Choroid plexus epithelial cell (primary cell): ENCODE measurements around the gene TSPEAR.
"Not testable (repeated sequence)": the region's sequence is repeated elsewhere in the genome, so short reads cannot be mapped to it uniquely, and the experiment has no call there.

ENCODE experiments used
- DNase-seq: peaks from one replicate; pipeline ENCODE4 v3.0.0-alpha.2; 2010; ENCODE audit warnings: low read depth
- H3K4me3 ChIP-seq: 2 replicates; pipeline ENCODE4 v1.5.1; 2011; ENCODE audit warnings: low read depth, mild to moderate bottlenecking, control low read depth, low read length, moderate library complexity
- TF ChIP-seq, protein P1 (sequence below): conservative IDR thresholded peaks from 2 replicates; pipeline ENCODE4 v1.5.1; 2011; ENCODE audit warnings: low read depth, mild to moderate bottlenecking, control low read depth, inconsistent platforms, low read length, moderate library complexity

Gene TSPEAR

DNA sequence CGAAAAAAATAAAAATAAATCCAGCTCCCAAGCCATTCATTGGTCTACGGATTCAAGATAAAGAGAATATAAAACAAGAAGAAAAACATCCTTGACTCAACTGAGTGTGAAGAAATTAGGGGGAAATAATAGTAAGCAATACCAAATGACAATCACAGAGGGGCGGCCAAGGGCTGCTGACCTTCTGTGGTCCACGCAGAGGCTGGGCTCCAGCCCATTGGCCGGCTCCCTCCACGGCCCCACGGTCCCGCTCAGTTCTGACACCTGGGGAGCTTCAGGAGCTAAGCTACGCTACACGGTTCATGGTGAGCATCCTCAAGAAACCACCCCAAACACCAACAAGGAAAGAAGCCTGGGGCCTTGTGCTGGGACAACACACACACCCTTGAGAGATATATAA, 14.8 kb downstream of the TSPEAR start:
- DNase-seq, result no peak
- H3K4me3 ChIP-seq, result no peak overlapping the region
- TF ChIP-seq, protein P1, sequence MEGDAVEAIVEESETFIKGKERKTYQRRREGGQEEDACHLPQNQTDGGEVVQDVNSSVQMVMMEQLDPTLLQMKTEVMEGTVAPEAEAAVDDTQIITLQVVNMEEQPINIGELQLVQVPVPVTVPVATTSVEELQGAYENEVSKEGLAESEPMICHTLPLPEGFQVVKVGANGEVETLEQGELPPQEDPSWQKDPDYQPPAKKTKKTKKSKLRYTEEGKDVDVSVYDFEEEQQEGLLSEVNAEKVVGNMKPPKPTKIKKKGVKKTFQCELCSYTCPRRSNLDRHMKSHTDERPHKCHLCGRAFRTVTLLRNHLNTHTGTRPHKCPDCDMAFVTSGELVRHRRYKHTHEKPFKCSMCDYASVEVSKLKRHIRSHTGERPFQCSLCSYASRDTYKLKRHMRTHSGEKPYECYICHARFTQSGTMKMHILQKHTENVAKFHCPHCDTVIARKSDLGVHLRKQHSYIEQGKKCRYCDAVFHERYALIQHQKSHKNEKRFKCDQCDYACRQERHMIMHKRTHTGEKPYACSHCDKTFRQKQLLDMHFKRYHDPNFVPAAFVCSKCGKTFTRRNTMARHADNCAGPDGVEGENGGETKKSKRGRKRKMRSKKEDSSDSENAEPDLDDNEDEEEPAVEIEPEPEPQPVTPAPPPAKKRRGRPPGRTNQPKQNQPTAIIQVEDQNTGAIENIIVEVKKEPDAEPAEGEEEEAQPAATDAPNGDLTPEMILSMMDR, result no peak

DNA sequence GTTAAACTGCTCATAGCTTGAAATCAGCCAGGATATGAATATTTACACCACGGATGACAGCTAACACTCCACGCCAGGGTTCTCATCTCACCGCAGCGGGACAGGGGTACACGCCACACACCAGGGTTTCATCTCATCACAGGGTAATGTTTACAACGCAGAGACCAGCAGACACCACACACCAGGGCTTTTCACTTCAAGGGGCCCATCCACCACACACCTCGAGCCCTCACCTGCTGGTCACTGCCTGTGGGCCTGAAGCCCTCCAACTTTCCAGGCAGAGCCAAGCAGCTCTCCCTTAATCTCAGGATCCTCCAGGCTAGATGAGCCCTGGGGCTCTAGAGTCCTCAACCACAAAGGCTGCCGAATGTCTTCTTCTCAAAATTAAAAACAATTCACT, 15.7 kb downstream of the TSPEAR start:
- no peak overlapping the region for H3K4me3 ChIP-seq
- TF ChIP-seq, protein P1, result no peak

DNA sequence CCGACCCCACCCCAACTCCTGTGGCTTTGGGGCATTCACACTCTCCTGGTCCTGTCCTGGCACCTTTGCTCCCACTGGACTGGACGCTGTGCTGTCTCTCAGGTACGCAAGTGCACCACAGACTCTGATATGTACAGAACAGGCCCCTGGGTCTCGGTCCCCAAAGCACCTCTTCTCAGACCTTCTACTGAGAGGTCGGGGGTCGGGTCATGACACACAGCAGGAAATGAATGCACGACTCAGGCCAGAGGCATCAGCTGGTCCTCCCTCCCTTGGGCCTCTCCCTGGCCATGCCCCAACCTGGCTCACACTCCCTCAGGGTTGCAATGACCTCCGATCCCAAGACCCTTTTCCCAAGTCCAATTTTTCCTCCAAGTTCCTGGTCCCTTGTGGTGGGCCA, 16.2 kb downstream of the TSPEAR start:
- TF ChIP-seq, protein P1, result no peak
- no peak overlapping the region for H3K4me3 ChIP-seq
- DNase-seq, result no peak

More for the DNA sequence above, 15.7 kb downstream of the TSPEAR start:
- no peak for DNase-seq

DNA sequence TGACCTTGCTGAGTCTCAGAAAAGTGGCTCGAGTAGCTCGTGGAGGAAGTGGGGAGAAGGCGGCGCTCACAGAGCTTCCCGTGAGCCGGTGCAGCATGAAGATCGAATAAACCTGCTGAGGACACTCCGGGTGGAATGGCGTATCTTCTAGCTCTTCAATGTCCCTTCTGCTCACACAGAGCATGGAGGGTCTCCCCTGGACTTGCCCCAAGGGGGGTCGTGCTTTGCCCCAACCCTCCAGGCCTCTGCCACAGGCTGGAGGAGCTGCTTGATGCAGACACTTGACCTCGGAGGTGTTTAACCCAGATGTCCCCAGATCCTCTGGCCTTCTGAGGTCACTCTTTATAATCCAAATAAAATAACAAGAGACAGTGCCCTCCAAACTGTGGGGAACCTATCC, 16.6 kb downstream of the TSPEAR start:
- H3K4me3 ChIP-seq, result no peak overlapping the region
- no peak for DNase-seq
- TF ChIP-seq, protein P1, result no peak

DNA sequence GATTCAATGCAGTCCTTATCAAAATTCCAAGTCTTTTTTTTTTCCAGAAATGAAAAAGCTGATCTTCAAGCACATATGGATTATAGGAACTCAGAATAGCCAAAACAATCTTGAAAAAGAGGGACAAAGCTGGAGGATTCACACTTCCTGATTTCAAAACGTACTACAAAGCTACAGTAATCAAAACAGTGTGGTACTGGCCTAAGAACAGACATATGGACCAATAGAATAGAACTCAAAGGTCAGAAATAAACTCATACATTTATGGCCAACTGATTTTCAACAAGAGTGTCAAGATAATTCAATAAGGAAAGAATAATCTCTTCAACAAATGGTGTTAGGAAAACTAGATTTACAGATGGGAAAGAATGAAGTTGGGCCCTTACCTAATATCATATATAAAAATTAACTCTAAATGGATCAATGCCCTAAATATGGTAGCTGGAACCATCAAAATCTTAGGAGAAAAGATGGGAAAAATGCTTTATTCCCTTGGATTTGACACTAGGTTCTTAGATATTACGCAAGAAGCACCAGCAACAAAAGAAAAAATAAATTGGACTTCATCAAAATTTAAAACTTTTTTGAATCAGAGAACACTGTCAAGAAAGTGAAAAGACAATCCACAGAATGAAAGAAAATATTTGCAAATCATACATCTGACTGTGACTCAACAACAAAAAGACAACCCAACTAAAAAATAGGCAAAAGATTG, 18.4 kb downstream of the TSPEAR start:
- DNase-seq, result no peak
- TF ChIP-seq, protein P1, result no peak
- no peak overlapping the region for H3K4me3 ChIP-seq

DNA sequence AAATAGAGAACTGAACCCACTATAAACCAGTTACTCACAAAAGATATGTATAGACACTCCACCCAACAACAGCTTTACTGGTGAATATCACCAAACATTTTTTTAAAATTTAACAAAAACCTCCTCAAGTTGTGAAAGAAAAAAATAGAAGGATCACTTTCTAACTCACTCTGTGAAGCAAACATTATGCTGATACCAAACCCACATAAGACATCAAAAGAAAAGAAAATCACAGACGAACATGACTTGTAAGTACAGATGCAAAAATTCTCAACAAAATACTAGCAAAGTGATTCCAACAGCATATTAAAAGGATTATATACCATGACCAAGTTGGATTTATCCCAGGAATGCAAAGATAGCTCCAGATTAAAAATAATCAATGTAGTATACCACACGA, 19.7 kb downstream of the TSPEAR start:
- H3K4me3 ChIP-seq, result no peak overlapping the region
- TF ChIP-seq, protein P1, result no peak

DNA sequence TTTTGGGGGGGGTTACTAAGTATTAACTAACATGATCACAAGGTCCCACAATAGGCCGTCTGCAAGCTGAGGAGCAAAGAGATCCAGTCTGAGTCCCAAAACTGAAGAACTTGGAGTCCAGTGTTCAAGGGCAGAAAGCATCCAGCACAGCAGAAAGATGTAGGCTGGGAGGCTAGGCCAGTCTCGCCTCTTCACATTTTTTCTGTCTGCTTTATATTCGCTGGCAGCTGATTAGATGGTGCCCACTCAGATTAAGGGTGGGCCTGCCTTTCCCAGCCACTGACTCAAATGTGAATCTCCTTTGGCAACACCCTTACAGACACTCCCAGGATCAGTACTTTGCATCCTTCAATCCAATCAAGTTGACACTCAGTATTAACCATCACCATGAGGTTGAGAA, 21.6 kb downstream of the TSPEAR start:
- H3K4me3 ChIP-seq, DNase-seq: not testable (repeated sequence)

More for the DNA sequence above, 19.7 kb downstream of the TSPEAR start:
- no peak for DNase-seq
